Coronary artery (tissue), 2 donors: ENCODE measurements around the gene SESTD1.

Experiments used
- DNase-seq: peaks from one replicate; pipeline ENCODE4 v3.0.0-alpha.2; 2017; ENCODE audit warnings: low spot score
- H3K27ac ChIP-seq, 2 donors: fragments of 200-600 bp; sonication (generic); one replicate each; pipeline ENCODE4 v1.5.1; 2016 to 2019
- H3K4me3 ChIP-seq: fragments of 200-600 bp; sonication (generic); 2 replicates; pipeline ENCODE4 v1.5.1; 2016; ENCODE audit warnings: mild to moderate bottlenecking, moderate library complexity
- TF ChIP-seq, protein P1 (sequence below): fragments of 200-600 bp; sonication (generic); IDR thresholded peaks from one replicate; pipeline ENCODE4 v1.5.1; 2019; ENCODE audit warnings: antibody characterized with exemption

The SESTD1 gene

DNA sequence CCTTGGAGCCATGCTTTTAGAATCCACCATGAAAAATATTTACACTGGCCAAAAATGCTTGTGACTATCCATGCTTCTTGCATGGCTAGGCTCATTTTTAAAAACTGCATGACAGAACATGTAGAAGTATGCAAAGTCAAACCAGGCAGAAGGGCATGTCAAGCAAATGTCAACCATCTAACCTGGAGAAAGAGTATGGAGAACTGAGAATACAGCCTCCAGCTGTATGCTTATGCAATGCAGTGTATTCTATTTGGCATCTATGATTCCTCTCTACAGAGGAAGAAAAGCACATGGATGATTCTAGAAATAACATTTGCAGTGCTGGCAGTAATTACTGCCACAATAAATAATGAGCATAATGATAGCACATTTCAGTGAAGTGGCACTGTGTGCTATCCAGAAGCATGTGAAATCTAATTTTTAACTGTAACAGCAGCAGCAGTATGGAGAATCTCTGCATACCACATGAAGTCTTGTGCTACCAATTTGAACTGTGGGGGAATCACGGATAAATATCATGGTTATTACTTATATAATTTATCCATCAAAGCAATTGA is 127.4 kb downstream of the SESTD1 start:
- TF ChIP-seq, protein P1, sequence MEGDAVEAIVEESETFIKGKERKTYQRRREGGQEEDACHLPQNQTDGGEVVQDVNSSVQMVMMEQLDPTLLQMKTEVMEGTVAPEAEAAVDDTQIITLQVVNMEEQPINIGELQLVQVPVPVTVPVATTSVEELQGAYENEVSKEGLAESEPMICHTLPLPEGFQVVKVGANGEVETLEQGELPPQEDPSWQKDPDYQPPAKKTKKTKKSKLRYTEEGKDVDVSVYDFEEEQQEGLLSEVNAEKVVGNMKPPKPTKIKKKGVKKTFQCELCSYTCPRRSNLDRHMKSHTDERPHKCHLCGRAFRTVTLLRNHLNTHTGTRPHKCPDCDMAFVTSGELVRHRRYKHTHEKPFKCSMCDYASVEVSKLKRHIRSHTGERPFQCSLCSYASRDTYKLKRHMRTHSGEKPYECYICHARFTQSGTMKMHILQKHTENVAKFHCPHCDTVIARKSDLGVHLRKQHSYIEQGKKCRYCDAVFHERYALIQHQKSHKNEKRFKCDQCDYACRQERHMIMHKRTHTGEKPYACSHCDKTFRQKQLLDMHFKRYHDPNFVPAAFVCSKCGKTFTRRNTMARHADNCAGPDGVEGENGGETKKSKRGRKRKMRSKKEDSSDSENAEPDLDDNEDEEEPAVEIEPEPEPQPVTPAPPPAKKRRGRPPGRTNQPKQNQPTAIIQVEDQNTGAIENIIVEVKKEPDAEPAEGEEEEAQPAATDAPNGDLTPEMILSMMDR, result no peak
- no peak overlapping the region for H3K27ac ChIP-seq
- DNase-seq, result no peak
- no peak overlapping the region for H3K4me3 ChIP-seq

DNA sequence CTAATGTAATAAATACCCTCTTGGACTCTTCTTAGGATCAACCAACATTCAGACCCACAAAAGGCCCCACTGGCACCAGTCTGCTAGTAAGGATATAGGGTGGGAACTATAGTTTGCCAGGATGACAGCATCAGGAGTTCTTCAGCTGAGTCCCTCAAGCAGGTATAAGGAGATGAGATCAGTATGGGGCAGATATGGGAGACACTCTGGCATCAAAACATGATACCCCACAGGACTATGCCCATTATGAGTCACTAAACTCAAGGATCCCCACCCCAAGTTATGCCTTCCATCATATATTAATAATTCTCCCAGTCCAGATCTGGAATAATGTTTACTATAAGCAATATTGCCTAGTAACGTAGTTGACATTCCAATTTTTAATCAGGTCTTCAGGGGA is 131.6 kb downstream of the SESTD1 start:
- Histone ChIP-seq H3K4me3 (no peak overlapping the region), H3K27ac (no peak overlapping the region)
- DNase-seq, result no peak
- TF ChIP-seq, protein P1, result no peak

DNA sequence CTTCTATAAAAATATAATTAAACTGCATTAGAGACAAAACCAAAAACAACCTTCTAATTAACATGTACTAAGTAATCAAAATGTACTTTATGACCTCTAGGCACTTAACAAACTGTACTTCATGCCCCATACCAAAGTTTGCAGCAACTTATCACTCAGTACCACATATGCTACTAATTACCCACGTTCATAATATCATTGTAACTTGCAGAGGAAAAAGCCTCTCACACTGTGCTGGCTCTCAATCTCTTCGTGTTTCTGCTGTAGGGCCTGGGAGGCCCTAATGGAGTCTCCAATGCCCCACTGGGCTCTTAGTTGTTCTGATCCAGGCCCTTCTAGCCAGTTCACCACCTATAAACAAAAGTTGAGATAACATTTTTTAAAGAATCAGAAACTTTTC is 132.6 kb downstream of the SESTD1 start:
- no peak for DNase-seq
- H3K4me3 ChIP-seq, result no peak overlapping the region
- TF ChIP-seq, protein P1, result no peak
- H3K27ac ChIP-seq, result no peak overlapping the region

DNA sequence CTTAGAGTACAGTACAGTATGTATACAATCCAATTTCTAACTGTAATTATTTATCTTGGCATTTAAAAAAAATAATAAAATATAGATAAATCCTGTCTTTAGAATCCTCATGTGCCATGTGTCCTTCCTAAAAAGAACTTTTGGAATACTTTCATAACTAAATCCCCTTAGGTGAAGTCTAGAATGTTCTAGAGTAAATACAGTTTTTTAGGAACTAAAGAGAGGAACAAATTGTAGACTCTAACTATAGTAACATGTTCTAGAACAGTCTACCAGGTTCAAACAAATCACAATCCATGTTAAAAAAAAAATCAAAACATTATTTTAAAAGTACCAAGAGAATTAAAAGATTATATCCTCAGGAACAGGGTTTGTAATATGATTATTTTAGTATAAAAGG is 134.1 kb downstream of the SESTD1 start:
- no peak for DNase-seq
- H3K27ac ChIP-seq, result no peak overlapping the region
- H3K4me3 ChIP-seq, result no peak overlapping the region
- TF ChIP-seq, protein P1, result no peak

DNA sequence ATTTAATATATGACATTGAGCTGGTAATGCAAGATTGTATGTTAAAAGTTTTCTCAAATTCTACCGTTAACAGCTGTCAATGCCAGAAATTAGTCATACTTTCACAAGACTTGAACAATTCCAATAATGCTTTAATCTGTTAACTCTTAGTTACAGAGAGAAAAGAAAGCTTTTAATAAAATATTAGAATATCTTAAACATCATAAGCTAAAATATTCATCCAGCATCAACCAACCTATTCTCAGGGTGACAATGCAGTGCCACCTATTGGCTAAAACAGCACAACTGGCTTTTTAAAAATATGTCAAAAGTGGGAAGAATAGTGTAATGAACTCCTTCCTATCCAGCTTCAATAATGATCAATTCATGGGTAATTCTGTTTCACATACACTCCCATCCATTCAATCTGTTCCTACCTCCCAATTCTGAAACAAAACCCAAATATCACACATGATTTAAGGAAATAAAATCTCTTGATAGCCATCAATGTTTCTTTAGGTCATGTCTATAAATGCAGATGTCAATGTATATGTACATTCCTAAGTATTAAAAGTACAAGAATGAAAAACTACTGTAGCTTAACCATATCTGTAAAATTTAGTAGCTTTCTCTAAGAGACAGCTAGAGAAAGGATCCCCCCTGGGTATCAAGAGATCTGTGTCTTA is 134.9 kb downstream of the SESTD1 start:
- no peak for DNase-seq
- H3K4me3 ChIP-seq, result no peak overlapping the region
- TF ChIP-seq, protein P1, result peak; percentile 10
- H3K27ac ChIP-seq, result no peak overlapping the region

DNA sequence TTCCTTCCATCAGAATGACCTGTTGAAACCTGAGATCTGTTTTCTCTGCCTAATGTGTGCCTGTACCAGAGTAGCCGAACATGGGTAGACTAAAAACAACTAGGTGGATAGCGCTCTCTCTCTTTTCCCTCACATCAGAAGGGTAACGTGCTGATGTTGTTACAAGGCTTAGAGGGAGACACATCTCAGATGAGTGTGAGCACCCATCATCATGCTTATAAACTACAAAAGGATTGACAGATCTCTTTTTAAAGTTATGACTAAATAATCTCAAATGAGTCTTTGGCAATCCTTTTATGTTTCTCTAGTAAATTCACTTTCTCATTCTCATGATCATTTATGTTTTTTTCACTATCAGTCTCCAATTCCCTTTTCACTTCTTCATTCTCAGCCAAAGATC is 139.2 kb downstream of the SESTD1 start:
- TF ChIP-seq, protein P1, result no peak
- H3K27ac ChIP-seq, result no peak overlapping the region
- no peak overlapping the region for H3K4me3 ChIP-seq
- DNase-seq, result no peak

DNA sequence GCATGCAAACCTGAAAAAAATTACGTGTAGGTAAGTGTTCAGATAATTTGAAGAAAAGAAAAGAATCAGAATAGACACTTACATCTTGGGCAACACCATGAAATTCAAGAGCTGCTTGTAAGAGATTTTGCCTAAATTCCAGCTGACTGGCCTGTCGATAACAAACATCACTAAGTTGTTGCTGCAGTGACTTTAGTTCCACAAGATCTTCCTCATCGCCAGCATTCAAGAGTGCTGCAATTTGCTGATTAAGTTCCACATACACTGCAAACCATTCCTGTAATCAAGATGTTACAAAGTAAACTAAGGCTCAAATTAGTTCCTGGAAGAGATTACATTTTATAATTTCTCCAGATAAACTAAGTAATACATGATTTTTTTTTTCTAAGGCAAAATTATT is 140.3 kb downstream of the SESTD1 start:
- H3K27ac ChIP-seq, result no peak overlapping the region
- DNase-seq, result no peak
- no peak overlapping the region for H3K4me3 ChIP-seq
- TF ChIP-seq, protein P1, result no peak
